Left renal cortex interstitium (tissue), 4 donors: Measurements from ENCODE around the gene SP5. TPM values are rescaled to one million over a fixed set of nuclear protein-coding genes. Genes with fewer than 3 reads are reported as not detected.
"Not testable (repeated sequence)": the region's sequence is repeated elsewhere in the genome, so short reads cannot be mapped to it uniquely, and the experiment has no call there.

ENCODE experiments used
- DNase-seq, 4 donors: peaks; one replicate each; pipeline ENCODE4 v3.0.0-alpha.2; 2013; ENCODE audit warnings: low read depth in 4 of 4, low spot score in 2 of 4, missing footprints in 1 of 4
- polyA plus RNA-seq, 4 donors: library from polyadenylated mRNA; unstranded; fragments of 120-200 nt; gene quantifications; one replicate each; pipeline ENCODE4 v1.2.1, GENCODE V29; 2013; ENCODE audit not compliant: insufficient read length in 4 of 4

The SP5 gene
- polyA plus RNA-seq, 4 donors: 0.47 to 2.7 (median 0.96) TPM

- no peak for DNase-seq
These were observed 22.3 kb downstream of the SP5 start for GRCh38 chr2:170737406-170737805.

- no peak for DNase-seq
These were observed 22.7 kb downstream of the SP5 start for GRCh38 chr2:170737821-170738220.

- DNase-seq: no peak
These were observed 23.9 kb downstream of the SP5 start for GRCh38 chr2:170739048-170739447.

- DNase-seq: no peak
These were observed 24.4 kb downstream of the SP5 start for GRCh38 chr2:170739507-170740046.

- no peak for DNase-seq
These were observed 25.5 kb downstream of the SP5 start for GRCh38 chr2:170740660-170741059.

- no peak for DNase-seq
These were observed 26.9 kb downstream of the SP5 start for GRCh38 chr2:170742000-170742399.

- no peak for DNase-seq
These were observed 27.9 kb downstream of the SP5 start for GRCh38 chr2:170742896-170743529.

GRCh38 chr2:170743530-170744239 is 28.5 kb downstream of the SP5 start:
- no peak for DNase-seq

- no peak for DNase-seq
These were observed 29.3 kb downstream of the SP5 start for GRCh38 chr2:170744248-170745002.

GRCh38 chr2:170745305-170745704 is 30.2 kb downstream of the SP5 start:
- DNase-seq: no peak

- DNase-seq: no peak
These were observed 32.8 kb downstream of the SP5 start for GRCh38 chr2:170747921-170748320.

- DNase-seq: not testable (repeated sequence)
These were observed 36.4 kb downstream of the SP5 start for GRCh38 chr2:170751555-170751954.

GRCh38 chr2:170761572-170761971 is 46.4 kb downstream of the SP5 start:
- DNase-seq: no peak

GRCh38 chr2:170762760-170763159 is 47.6 kb downstream of the SP5 start:
- DNase-seq: no peak

- no peak for DNase-seq
These were observed 48.1 kb downstream of the SP5 start for GRCh38 chr2:170763232-170763631.

GRCh38 chr2:170764880-170765261 is 49.7 kb downstream of the SP5 start:
- no peak for DNase-seq

- no peak for DNase-seq
These were observed 51.6 kb downstream of the SP5 start for GRCh38 chr2:170766693-170767092.
